GM18526 (cell line): Measurements from ENCODE around the gene DUSP1.

Experiments
- POLR2A ChIP-seq: IDR thresholded peaks from 3 replicates; pipeline ENCODE4 v1.6.1; 2011; ENCODE audit not compliant: insufficient read length; ENCODE audit errors: extremely low read depth

Gene DUSP1

DNA sequence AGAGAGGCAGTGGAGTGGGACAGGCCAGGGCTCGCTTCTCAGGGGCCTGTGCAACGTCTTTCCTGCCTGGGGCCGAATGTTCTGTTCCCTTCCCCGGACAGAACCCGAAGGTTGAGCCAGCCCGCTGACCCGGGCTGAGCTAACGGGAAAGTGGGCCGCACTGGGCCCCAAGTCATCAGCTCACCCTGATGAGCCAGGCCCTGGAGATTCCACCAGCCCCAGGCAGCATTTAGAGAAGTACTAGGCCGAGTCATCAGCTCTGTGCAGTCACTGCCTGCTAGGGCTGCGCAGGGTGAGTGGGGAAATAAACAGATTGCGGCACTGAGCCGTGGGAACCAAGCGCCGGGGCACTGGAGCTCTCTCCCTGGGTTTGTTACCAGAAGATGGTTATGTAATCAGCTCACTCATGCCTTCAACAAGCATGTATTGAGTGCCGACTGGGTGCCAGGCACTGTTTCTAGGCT, 29.1 kb upstream of the DUSP1 start:
- TF ChIP-seq POLR2A = no peak

DNA sequence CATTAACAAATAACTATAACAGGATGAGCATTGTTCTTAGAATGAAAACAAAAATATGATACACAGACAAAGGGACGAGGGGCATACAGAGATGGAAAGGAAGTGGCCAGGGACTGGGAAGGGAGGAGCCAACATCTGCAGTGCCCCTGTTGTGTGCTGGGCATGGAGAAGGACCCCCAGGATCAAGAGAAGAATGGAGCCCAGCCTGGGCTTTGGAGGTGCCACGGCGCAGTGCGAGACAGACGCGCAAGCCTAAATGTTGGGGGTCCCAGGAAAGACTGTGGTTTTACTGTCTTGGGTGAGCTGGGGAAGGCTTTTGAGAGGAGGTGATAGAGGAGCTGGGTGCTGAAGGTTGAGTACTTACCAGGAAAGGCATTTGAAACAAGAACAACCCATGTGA, 28.4 kb upstream of the DUSP1 start:
- no peak for TF ChIP-seq POLR2A

DNA sequence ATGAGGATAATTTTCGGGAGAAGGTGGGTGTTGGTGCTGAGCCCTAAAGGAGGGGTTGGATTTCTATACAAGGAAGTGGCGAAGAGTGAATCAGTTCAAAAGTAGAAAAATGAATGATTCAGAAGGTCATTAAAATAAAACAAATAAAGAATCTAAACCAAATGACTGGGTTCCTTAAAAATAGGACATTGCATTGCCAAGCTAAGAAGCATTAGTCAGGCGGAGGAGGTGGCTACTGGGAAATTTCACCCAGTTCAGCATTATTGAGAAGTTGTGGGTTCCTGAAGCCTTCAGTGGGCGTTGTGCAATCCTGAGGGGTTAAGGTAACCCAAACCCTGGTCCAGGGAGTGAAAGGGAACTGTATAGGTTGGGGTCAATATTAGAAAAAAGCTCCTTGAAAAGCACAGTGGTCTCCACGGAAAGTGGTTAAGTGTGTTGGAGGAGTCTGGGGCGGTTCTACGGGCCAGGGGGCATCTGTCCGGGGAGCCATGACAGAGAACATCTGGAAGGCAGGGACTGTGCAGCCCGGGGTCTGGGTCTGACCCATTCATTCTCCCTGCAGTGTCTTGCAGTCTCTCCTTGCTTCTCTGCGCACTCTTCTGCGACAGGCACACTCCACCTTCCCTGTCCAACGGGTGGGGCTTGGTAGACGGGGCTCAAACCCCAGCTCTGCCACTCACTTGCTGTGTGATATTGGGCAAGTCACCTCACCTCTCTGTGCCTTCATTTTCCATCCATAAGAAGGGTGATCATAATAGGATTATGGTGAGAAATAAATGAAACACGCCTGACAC, 27.6 kb upstream of the DUSP1 start:
- TF ChIP-seq POLR2A = no peak

DNA sequence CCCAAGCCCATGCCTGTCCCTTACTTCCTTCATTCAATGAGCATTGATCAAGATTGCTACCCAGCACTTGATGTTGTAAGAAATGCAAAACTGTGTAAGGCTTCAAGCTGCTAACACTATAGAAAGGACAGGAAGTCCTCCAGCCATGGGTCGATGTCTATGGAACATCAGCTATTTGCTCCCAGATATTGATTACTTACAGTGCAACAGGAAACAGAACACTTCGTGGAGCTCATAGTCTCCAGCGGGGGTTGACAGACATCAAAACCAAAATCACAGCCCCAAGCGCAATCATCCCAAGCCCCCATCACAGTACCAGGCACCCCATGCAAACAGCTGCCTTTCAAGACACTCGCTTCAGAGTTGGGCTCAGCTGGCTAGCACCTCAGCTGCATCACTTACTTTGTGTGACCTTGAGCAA, 26.8 kb upstream of the DUSP1 start:
- no peak for TF ChIP-seq POLR2A

DNA sequence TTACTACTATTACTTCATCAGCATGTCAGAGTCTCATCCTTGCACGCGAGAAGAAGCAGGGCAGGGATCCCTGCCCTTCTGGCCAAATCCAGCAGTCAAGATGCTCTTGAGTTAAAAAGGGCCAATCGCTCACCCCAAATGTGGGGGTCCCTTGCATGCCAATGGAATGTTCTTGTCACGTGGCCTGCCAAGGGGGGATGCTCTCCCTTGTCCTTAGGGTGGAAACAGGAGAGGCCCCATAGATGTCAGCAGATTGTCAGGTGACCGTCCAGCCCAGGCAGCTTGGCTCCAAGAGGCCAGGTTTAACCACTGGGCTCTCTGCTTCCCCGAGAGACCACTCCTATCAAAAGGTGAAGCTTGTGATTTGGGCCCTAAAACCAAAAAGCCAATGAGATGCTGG, 25.3 kb upstream of the DUSP1 start:
- no peak for TF ChIP-seq POLR2A

DNA sequence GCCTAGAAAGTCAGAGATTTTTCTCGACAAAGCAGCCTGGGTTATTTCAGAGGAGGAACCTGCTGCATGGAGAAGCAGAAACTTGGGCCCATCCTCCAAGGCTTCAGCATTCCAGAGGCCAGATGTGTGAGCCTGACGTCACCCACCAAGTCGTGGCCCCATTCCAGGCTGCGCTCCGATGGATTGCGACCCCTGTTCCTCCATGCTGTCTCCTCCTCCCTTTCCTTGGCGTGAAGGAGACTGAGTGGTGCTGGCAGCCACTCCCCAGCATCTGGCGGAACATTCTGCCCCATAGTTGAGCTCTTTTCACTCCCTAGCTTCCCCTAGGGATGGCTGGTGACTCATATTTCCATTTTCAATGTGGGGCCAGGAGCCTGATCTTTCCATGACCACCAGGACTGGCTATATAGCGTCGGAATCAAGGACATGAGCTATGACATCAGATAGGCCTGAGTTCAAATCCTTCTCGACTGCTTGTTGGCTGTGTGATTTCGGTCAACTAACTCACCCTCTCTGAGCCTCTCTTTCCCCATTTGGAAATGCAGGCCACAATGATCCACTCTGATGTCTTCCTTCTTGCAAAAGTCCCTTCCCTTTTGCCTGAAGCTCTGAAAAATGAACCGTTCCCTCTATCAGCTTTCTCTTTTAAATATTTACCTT, 24.5 kb upstream of the DUSP1 start:
- no peak for TF ChIP-seq POLR2A

DNA sequence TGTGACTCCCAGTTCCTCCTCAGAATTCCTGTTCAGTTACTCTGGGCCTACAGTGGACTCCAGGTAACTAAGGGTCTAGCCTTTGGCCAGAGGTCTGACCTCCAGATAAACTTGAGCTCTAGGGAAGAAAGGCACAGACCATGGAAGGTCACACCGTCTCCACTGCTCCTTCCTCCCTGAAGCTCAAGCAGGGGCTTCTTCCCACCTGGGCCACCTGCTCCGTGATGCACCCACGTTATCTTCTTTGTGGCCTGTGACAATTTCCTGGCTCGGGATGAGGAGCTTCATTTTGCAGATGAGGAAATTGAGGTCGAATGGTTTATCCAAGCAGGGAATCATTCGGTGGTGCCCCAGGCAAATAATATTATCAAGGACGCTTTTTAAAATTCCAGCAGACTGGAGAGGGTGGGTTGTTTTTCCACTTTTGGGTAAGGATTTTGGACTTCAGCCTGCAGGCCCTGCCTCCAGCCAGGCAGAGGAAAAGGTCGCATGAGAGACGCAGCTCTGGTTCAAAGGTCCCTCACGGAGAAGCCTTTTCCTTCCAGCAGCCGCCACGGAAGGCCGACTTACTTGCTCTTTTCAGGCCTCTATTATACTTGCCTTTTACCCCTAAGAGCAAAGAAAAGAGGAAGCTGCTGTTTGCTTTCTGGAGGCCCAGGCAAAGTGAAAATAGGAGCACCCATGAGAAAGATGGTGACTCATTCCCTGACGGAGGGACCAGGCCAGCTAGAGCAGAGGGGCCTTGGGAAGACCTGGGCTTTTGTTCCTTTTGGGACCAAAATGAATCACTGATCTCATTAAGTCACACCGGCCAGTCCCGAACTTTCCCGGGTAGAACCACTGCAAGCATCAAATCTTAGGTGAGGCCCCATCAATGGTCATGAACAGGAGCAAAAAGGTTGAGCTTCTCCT, 22.8 kb upstream of the DUSP1 start:
- TF ChIP-seq POLR2A = no peak

DNA sequence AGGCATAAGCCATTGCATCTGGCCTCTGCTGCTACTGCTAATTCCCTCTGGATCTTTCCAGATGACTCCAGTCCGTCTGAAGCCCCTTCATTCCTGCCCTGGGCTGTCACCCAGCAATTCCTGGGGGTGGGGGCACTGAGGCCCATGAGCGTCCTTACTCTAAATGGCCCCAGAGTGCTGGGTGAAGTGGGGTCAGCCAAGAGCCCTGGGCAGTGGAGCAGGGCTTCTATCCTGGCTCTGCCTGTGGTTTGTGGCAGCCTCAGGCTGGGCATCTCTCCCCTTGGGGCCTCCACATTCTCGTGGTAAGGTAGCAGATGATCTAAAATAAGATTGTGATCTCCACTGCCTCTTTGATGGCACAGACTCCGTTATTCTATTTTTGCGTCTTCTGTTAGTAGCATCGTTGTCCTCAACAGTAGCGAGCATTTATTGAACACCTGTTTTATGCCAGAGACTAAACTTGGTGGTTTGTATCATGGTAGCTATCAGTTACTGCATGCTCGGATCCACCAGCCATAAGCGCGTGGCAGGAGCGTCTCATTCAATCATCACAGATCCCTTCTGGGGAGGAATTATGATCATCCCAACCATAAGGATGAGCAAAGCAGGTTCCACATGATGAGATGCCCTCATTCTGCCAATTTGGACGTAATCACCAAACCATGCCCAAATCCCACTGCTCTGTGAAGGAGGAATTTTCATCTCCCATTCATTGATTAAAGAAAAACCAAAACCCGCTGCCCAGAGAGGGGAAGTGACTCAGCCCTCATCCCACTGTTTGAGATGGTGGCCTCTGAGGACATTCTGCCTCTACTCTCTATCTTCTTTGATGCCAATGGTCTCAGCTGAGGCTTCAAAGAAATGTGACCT, 21.9 kb upstream of the DUSP1 start:
- no peak for TF ChIP-seq POLR2A

DNA sequence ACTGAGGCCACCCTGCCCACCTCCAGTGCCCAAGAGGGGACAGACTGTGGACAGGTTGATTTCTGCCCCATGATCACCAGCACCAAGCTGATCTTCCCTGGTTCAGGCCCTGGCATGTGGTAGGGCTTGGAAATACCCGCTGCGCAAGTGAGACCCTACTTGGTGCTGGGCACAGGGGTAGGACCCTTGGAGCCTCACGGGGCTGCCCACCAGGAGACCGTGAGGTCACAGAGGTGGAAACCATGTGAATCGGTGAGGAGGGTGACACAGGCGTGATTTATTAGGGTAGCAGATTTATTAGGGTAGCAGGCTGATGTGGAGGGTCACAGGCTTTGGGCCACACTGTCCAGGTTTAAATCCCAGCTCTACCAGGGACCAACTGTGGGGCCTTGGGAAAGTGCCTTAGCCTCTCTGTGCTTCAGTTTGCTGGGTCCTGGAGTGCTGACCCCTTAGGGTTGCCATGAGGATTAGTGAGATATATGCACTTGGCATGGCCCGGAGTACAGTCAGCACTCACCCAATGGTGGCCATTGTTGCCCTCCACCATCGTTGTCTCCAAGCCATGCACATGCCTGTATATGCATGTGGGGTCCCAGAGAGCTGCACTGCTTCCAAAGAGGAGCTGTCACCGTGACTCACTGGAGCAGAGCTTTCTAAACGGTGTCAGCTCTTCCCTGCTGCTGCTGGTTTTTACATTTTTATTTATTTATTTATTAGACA, 20.9 kb upstream of the DUSP1 start:
- TF ChIP-seq POLR2A = no peak

DNA sequence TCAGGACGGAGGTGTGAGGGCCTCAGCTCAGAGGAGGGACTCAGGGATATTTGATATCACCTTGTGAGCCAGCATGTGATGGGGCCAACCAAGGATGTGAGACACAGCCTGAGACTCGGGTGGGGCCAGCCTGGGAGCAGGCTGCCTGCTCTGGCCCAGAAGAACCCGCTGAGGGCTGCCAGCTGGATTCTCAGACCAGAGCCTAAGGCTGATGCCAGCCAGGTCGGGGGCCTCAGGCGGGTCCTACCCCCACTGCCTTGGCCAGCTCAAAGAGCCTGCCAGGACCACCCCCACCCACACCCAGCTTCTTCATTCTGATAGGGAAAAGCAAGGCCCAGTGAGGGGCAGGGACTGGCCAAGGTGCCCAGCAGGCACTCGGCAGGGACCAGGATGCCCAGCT, 20.3 kb upstream of the DUSP1 start:
- no peak for TF ChIP-seq POLR2A

DNA sequence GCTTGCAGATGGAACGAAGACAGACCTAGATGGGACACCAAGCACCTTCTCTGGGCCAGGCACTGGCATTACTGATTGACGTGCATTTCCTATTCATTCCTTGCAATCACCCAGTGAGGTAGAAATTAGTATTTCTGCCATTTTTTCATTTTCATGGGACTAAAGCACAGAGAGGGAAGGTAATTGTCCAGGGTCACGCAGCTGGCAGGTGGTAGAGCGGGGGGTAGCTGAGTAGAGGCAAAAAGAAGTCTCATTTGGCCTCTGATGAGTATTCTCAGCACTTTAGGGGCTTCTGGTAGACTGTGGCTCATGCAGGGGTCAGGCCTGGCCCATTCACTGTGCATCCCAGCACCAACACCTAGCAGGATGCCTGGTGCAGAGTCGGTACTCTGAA, 19.5 kb upstream of the DUSP1 start:
- no peak for TF ChIP-seq POLR2A

DNA sequence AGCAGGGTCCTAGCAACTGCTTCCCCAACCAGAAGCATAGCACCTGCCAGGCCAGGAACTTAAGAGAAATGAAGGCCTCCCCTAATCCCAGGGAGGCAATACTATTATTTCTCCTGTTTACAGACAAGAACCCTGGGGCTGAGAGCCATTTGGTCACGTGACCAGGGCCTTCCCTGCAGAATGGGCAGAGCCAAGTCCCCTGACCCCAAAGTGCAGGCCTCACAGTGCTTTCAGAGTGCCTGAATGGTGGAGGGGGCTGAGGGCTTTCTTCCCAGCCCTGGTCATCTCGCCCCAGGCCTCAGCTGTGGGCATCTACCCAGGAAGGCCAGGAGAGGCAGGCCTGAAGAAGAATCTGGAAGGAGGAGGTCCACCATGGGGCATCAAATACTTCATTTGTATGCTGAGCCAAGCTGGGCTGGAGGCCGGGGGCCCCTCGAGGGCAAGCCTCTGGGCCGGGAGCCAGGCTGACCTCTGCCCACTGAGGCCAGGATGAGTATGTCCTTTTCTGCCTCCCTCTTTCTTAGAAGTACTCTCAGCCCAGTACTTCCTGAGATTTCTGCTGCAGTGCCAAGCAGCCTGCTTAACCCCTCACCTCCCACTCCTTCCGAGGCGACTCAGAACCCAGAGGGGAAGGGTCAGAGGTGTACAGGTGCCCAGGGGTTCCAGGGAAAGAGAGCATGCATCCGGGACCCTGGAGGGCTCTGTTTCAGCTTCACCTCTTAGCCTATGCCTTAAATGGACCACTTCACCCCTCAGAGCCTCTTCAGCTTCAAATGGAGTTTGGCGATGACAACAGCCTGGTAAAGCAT, 18.9 kb upstream of the DUSP1 start:
- no peak for TF ChIP-seq POLR2A

DNA sequence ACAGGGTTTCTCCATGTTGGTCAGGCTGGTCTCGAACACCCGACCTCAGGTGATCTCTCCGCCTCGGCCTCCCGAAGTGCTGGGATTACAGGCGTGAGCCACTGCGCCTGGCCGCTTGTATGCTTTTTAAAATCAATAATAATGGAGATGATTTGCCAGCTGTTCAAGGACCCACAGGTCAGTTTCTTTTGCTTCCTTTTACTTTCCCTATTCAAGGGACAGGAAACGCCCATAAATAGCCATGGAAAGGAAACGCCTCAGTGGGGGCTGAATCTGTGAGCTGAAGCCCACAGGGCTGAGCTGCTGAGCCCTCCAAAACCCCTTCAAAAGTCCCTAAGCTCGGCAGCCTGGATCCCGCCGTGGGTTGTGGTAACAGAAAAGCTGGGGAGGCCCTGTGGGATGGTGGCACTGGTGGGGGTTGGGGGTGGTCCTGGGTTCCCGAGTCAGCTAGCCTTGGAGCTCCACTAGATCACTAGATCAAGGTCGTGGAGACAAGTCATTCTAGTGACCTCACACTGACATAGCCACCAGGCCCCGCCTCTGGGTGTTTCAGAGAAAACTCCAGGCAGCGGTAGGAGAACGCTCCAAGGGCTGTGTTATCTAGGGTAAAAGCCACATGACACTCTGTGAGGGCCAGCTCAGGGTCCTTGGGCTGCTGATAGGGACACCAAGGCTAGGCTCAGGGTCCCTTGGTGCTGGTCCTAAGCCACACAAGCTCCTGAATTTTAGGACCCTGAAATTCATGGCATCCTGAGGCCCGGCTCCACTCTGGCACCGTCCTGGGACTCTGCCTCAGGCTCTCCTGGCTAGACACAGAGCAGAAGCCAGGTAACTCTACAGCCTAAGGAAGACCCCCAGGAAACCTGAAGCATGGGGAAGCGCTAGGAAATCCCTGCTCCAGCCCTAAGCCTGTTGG, 18.0 kb upstream of the DUSP1 start:
- no peak for TF ChIP-seq POLR2A
